GM18867 (cell line): Measurements from ENCODE around the gene FANCC.

Experiments
- ATAC-seq: cut with Tn5 transposase; IDR thresholded peaks from one replicate; pipeline ENCODE4 v1.9.1; 2021; ENCODE audit warnings: mild to moderate bottlenecking, moderate library complexity; ENCODE audit not compliant: unreplicated experiment

FANCC gene

GRCh38 chr9:95155220-95155619 lies 162.3 kb downstream of the FANCC start:
- no peak for ATAC-seq

- no peak for ATAC-seq
Measured at GRCh38 chr9:95150903-95151302, 166.6 kb downstream of the FANCC start.

- ATAC-seq: no peak
Measured at GRCh38 chr9:95148208-95148520, 169.3 kb downstream of the FANCC start.

GRCh38 chr9:95147452-95148207 lies 169.9 kb downstream of the FANCC start:
- ATAC-seq: no peak

GRCh38 chr9:95143591-95144561 lies 173.6 kb downstream of the FANCC start:
- ATAC-seq: no peak

- ATAC-seq: no peak
Measured at GRCh38 chr9:95142728-95143127, 174.8 kb downstream of the FANCC start.

GRCh38 chr9:95142315-95142714 lies 175.2 kb downstream of the FANCC start:
- no peak for ATAC-seq

GRCh38 chr9:95140821-95141220 lies 176.7 kb downstream of the FANCC start:
- no peak for ATAC-seq

- no peak for ATAC-seq
Measured at GRCh38 chr9:95139126-95139525, 178.4 kb downstream of the FANCC start.

- ATAC-seq: no peak
Measured at GRCh38 chr9:95138474-95138873, 179.0 kb downstream of the FANCC start.

GRCh38 chr9:95137587-95138145 lies 179.8 kb downstream of the FANCC start:
- no peak for ATAC-seq

- no peak for ATAC-seq
Measured at GRCh38 chr9:95135756-95136155, 181.8 kb downstream of the FANCC start.

GRCh38 chr9:95134457-95134881 lies 183.0 kb downstream of the FANCC start:
- no peak for ATAC-seq

GRCh38 chr9:95133325-95133705 lies 184.2 kb downstream of the FANCC start:
- no peak for ATAC-seq

GRCh38 chr9:95132366-95133324 lies 184.9 kb downstream of the FANCC start:
- ATAC-seq: no peak

GRCh38 chr9:95131023-95131943 lies 186.2 kb downstream of the FANCC start:
- ATAC-seq: no peak

- no peak for ATAC-seq
Measured at GRCh38 chr9:95130484-95130883, 187.0 kb downstream of the FANCC start.

- ATAC-seq: no peak
Measured at GRCh38 chr9:95129476-95130291, 187.8 kb downstream of the FANCC start.

- no peak for ATAC-seq
Measured at GRCh38 chr9:95128177-95128524, 189.4 kb downstream of the FANCC start.
